ENCODE results near the gene GRK4. TPM values are rescaled to one million over a fixed set of nuclear protein-coding genes. Genes with fewer than 3 reads are reported as not detected.

Gene GRK4
- total and polyA plus RNA-seq, 2 of the 8 experiments (the other 6 are each of a cell fraction or from before 2014, with no cell fraction given): 0.77 to 1.8 TPM

- H2BK12ac ChIP-seq (ENCODE audit: low read depth, low read length): no peak overlapping the region
- ChIA-PET CTCF (ENCODE audit: partially characterized antibody) (interaction anchor here (1.0 to 1.7 kb wide), 2 partner anchors 12 to 24 kb away, joined by 3 to 5 read pairs; no protein-coding TSS in a partner anchor), POLR2A (ENCODE audit: partially characterized antibody) (interaction anchor here (0.9 to 1.5 kb wide), 2 partner anchors 14 to 107 kb away, joined by 3 read pairs; partner anchors contain the start of gene GRK4)
- H3K79me2 ChIP-seq (ENCODE audit: control insufficient read depth in 1 of 2, insufficient read depth in 2 of 2, low read length in 2 of 2): peaks cover 3 to 4% of the 10 kb centered on the region in 2 experiments
- no peaks in the 10 kb centered on the region for H3K27me3 ChIP-seq (replicated peaks in 1 of 4; ENCODE audit: control insufficient read depth in 3 of 4, extremely low read depth in 1 of 4, insufficient read depth in 3 of 4, low read length in 3 of 4)
- no peak overlapping the region for H4K8ac ChIP-seq (ENCODE audit: extremely low read depth, insufficient read depth, low read length)
- H2AFZ ChIP-seq (ENCODE audit: low read length): no peak overlapping the region
- DNase-seq (ENCODE audit: low read depth in 1 of 2, low spot score in 2 of 2) (no peak), FAIRE-seq (no peak)
- no peak overlapping the region for H4K91ac ChIP-seq (replicated peaks; ENCODE audit: insufficient read length, low read length)
- no peak overlapping the region for H3K27ac ChIP-seq (ENCODE audit: low read depth, low read length)
- no peak overlapping the region for H3K9ac ChIP-seq (replicated peaks in 1 of 4; ENCODE audit: extremely low read depth in 1 of 4, low read depth in 3 of 4, low read length in 3 of 4)
- H4K5ac ChIP-seq (ENCODE audit: insufficient read length, low read depth, low read length): no peak overlapping the region
- H3K9me3 ChIP-seq (ENCODE audit: insufficient read depth in 2 of 2, low read depth in 1 of 2, low read length in 1 of 2): no peaks in the 10 kb centered on the region
- H3K79me1 ChIP-seq (ENCODE audit: low read depth, low read length): peaks cover 2% of the 10 kb centered on the region
- H3K4me1 ChIP-seq (replicated peaks in 1 of 4; ENCODE audit: control insufficient read depth in 3 of 4, insufficient read depth in 4 of 4, low read length in 3 of 4): peaks cover 0 to 4% (median 2%) of the 10 kb centered on the region in 4 experiments; a peak in 5 of 7 replicates
- TF ChIP-seq SP1 (IDR thresholded peaks at IDR 0.05; ENCODE audit: low read depth, low read length): no peak
- no peak for TF ChIP-seq CHD2 (IDR thresholded peaks at IDR 0.05; ENCODE audit: low read length)
- no peak overlapping the region for H2BK20ac ChIP-seq (ENCODE audit: low read length)
- no peak overlapping the region for H3K14ac ChIP-seq (ENCODE audit: insufficient read length)
- no peaks in the 10 kb centered on the region for H3K36me3 ChIP-seq (ENCODE audit: control insufficient read depth in 2 of 4, insufficient read depth in 4 of 4, low read length in 3 of 4)
- H2BK120ac ChIP-seq (replicated peaks; ENCODE audit: low read depth, low read length): no peak overlapping the region
- H3K4me3 ChIP-seq (ENCODE audit: extremely low read depth in 1 of 4, insufficient read depth in 2 of 4, low read depth in 3 of 4, low read length in 4 of 4): no peak overlapping the region
- H2AK5ac ChIP-seq (ENCODE audit: low read depth, low read length): no peak overlapping the region
- no peak overlapping the region for H2BK15ac ChIP-seq (ENCODE audit: low read length)
- H3K56ac ChIP-seq (replicated peaks; ENCODE audit: insufficient read length, low read depth, low read length): no peak overlapping the region
- H4K20me1 ChIP-seq (replicated peaks in 1 of 2; ENCODE audit: control insufficient read depth in 1 of 2, insufficient read depth in 2 of 2, low read length in 2 of 2): peaks cover 3 to 4% of the 10 kb centered on the region in 2 experiments
- H3K4me2 ChIP-seq (ENCODE audit: insufficient read depth in 1 of 2, low read depth in 2 of 2, low read length in 2 of 2): no peak overlapping the region
- H3K23me2 ChIP-seq (ENCODE audit: low read depth, low read length): peaks cover 7% of the 10 kb centered on the region
- H3K23ac ChIP-seq (ENCODE audit: insufficient read length): no peak overlapping the region
- H3K18ac ChIP-seq (ENCODE audit: extremely low read depth, low read length): no peak overlapping the region
- H3K4ac ChIP-seq (replicated peaks; ENCODE audit: insufficient read length, low read depth, low read length): no peak overlapping the region
- 93% methylated on average over 3 of the region's 3 CpGs; no CpG with 5 or more reads in 1 of the 2 experiments for WGBS, 2 experiments (ENCODE audit: extremely low coverage in 1 of 2, insufficient coverage in 1 of 2, insufficient read length in 1 of 2, insufficient replicate concordance in 2 of 2, low coverage in 1 of 2, low lambda C conversion rate in 2 of 2, missing lambda C conversion rate in 1 of 2)
- H2BK5ac ChIP-seq (ENCODE audit: low read depth, low read length): no peak overlapping the region
These were observed 107.5 kb downstream of the GRK4 start for GRCh38 chr4:3070709-3071500.
